Stimulated activated CD4-positive, alpha-beta T cell treated with anti-CD3 and anti-CD28 coated beads, Interleukin-4, amount 100 ng/mL, for 24 hours (primary cell): ENCODE measurements around the gene PLCG1.

Experiments used
- DNase-seq: peaks from one replicate; pipeline ENCODE4 v3.0.0-alpha.2; 2020

The PLCG1 gene

DNA sequence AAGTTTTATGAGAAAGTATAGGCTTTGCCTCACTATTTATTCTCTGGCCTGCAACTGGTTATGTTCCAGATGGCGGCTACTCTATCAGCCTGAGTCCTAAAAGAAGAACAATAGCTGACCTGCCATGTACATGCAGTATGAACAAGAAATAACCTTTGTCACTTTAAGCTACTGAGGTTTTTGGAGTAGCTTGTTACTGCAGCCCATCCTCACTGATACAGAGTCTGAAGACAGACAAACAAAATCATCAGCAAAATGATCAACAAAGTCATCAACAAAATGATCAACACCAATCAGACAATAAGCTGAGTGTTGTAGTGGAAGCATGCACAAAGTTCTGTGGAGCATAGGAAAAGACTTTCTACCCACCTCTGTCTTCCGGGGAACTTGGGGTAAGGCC lies 82.5 kb downstream of the PLCG1 start:
- no peak for DNase-seq

- DNase-seq, result no peak
These were observed 84.4 kb downstream of the PLCG1 start for GRCh38 chr20:41221614-41222218.

- no peak for DNase-seq
These were observed 85.0 kb downstream of the PLCG1 start for GRCh38 chr20:41222296-41222695.

GRCh38 chr20:41222703-41223102 lies 85.4 kb downstream of the PLCG1 start:
- no peak for DNase-seq

DNA sequence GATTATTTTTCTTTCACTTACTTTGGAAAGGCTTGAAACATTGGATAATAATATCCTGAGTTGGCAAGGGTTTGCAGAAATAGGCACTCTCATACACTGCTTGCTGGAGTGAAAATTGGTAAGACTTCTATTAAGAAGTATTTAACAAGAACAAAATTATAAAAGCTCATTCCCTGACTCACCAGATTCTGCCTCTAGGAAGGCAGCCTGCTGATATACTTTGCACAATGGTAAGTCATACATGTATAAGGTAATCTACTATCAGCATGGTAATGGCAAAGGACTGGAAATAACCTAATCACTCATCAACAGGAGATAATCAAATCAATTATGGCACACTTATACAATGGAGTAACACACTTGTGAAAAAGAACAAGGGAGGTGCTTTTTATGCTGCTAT lies 85.8 kb downstream of the PLCG1 start:
- no peak for DNase-seq

- no peak for DNase-seq
These were observed 86.9 kb downstream of the PLCG1 start for GRCh38 chr20:41224281-41224680.

DNA sequence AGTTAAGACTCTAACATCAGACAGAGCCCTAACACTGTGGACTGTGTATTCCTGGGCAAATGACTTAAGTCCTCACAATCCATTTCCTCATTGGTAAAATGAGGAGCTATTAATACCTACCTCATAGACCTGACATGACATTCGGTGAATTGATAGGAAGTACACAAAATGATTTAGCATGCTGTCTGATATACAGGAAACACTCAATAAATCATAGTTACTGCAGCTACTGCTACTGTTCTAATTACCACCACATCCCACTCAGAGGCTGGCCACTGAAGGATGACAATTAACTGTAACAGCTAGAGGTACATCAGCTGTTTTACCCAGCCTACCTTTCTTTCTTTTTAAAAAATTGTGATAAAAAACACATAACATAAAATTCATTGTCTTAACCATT lies 87.7 kb downstream of the PLCG1 start:
- DNase-seq, result no peak

DNA sequence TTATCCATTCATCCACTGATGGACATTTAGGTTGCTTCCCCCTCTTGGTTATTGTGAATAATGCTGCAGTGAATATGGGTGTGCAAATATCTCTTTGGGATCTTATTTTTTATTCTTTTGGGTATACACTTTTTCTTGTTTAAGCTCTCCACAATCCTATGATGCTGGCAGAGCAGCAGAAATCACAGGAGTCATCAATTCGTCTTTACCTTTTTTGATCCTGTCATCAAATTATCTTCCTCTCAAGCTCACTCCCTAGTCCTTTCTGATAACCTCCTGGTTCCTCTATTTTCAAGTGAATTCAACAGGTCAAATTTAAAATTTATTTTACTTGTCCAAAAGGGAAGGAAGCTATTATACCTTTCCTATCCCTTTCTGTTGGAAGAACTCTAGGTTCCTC lies 89.1 kb downstream of the PLCG1 start:
- no peak for DNase-seq
